ENCODE measurements around the gene ADRM1. TPM values are rescaled to one million over a fixed set of nuclear protein-coding genes. Genes with fewer than 3 reads are reported as not detected.

ADRM1 gene, protein sequence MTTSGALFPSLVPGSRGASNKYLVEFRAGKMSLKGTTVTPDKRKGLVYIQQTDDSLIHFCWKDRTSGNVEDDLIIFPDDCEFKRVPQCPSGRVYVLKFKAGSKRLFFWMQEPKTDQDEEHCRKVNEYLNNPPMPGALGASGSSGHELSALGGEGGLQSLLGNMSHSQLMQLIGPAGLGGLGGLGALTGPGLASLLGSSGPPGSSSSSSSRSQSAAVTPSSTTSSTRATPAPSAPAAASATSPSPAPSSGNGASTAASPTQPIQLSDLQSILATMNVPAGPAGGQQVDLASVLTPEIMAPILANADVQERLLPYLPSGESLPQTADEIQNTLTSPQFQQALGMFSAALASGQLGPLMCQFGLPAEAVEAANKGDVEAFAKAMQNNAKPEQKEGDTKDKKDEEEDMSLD
- total RNA-seq: 100 to 1,000 TPM; 133 to 185 TPM

DNA sequence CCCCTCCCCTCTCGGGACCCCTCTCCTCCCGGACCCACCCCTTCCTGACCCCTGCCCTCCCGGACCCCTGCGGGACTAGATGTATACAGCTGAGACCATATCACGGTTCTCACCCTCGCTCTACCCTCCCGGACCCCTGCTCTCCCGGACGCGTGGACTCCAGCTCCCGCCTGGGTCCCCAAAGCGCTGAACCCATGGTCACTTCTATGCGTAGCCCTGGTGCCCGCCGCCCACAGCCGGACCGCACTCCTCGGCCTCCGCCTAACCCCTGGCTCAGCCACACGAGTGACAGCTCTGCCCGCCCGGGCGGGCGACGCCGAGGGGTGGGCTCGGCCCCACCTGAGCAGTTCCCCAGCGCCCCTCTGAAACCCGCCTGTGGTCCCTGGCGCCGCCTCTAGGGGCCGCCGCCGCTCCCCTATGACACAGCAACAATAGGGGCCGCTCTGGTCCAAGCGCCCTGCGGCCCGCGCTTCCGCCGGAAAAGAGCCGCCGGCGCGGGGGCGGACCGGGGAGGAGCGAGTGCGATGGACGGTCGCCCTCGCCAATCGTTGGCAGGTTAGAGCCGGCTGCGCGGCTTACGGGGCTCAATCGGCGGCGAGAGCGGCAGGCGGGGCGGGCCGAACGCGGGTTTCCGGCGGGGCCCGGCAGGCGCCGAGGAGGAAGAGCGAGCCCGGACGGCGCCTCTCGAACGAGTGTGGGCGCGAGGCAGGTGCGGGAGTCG lies at the start of gene ADRM1:
TSS of gene ADRM1 (plus strand) at position 657 of the 721 bp plus-strand sequence. CDS start 572 bp downstream, outside the sequence.

Other genes with a start within 250 kb of the ADRM1 start
- gene TAF4, start 237.1 kb upstream of the ADRM1 start, total RNA-seq: 10 to 100 TPM in 1 of 2 donors, 1 to 10 TPM in 1; 5.2 to 11.3 TPM
- gene LSM14B, start 180.5 kb upstream of the ADRM1 start, total RNA-seq: 10 to 100 TPM; 31.0 to 31.6 TPM
- gene PSMA7, start 159.6 kb upstream of the ADRM1 start, total RNA-seq: 100 to 1,000 TPM; 331 to 446 TPM
- gene SS18L1, start 159.2 kb upstream of the ADRM1 start, total RNA-seq: 10 to 100 TPM; 14.3 to 15.8 TPM
- 10 to 100 TPM; 16.5 to 26.6 TPM for gene MTG2, start 120.0 kb upstream of the ADRM1 start, total RNA-seq
- gene HRH3, start 82.7 kb upstream of the ADRM1 start, total RNA-seq: not detected
- gene OSBPL2, start 64.5 kb upstream of the ADRM1 start, total RNA-seq: 10 to 100 TPM; 21.3 to 24.0 TPM
- gene LAMA5, start 64.3 kb downstream of the ADRM1 start, total RNA-seq: 1 to 10 TPM; 2.0 to 2.8 TPM
- 100 to 1,000 TPM; 230 to 299 TPM for gene RPS21, start 84.1 kb downstream of the ADRM1 start, total RNA-seq
- gene CABLES2, start 104.3 kb downstream of the ADRM1 start, total RNA-seq: 1 to 10 TPM; 2.7 to 2.8 TPM
- gene RBBP8NL, start 124.5 kb downstream of the ADRM1 start, total RNA-seq: not detected
- gene GATA5, start 173.0 kb downstream of the ADRM1 start, total RNA-seq: not detected

Measured in melanocyte of skin (primary cell).